ENCODE results near the gene NECTIN2.
"Not testable (repeated sequence)": the region's sequence is repeated elsewhere in the genome, so short reads cannot be mapped to it uniquely, and the experiment has no call there.

Gene NECTIN2

GRCh38 chr19:44905437-44906160 is 59.5 kb downstream of the NECTIN2 start, which contains the start of gene APOE:
APOE (plus strand) TSS chr19:44905796; CDS start chr19:44906625, 829 bp downstream.
- DNase-seq (ENCODE audit: low spot score): no peak

GRCh38 chr19:44907613-44908012 is 61.5 kb downstream of the NECTIN2 start:
- no peak for DNase-seq (ENCODE audit: low spot score)

- no peak for DNase-seq (ENCODE audit: low spot score)
Observed at GRCh38 chr19:44908074-44908835, 62.2 kb downstream of the NECTIN2 start.

GRCh38 chr19:44908836-44909261 is 62.8 kb downstream of the NECTIN2 start:
- DNase-seq (ENCODE audit: low spot score): no peak

GRCh38 chr19:44909775-44910174 is 63.7 kb downstream of the NECTIN2 start:
- DNase-seq (ENCODE audit: low spot score): no peak

- DNase-seq (ENCODE audit: low spot score): not testable (repeated sequence)
Observed at GRCh38 chr19:44911896-44912295, 65.8 kb downstream of the NECTIN2 start.

GRCh38 chr19:44912854-44913253 is 66.8 kb downstream of the NECTIN2 start:
- DNase-seq (ENCODE audit: low spot score): no peak

GRCh38 chr19:44913512-44914432 is 67.7 kb downstream of the NECTIN2 start:
- DNase-seq (ENCODE audit: low spot score): not testable (repeated sequence)

GRCh38 chr19:44914433-44915206 is 68.5 kb downstream of the NECTIN2 start, which contains the start of gene APOC1:
APOC1 (plus strand) TSS chr19:44914608; CDS start chr19:44914892, 284 bp downstream.
- DNase-seq (ENCODE audit: low spot score): peak; percentile 91

- DNase-seq (ENCODE audit: low spot score): no peak
Observed at GRCh38 chr19:44924243-44924725, 78.2 kb downstream of the NECTIN2 start.

- no peak for DNase-seq (ENCODE audit: low spot score)
Observed at GRCh38 chr19:44925114-44925891, 79.2 kb downstream of the NECTIN2 start.

GRCh38 chr19:44926245-44927077 is 80.4 kb downstream of the NECTIN2 start:
- DNase-seq (ENCODE audit: low spot score): not testable (repeated sequence)

- no peak for DNase-seq (ENCODE audit: low spot score)
Observed at GRCh38 chr19:44927746-44928145, 81.6 kb downstream of the NECTIN2 start.

- no peak for DNase-seq (ENCODE audit: low spot score)
Observed at GRCh38 chr19:44930088-44930487, 84.0 kb downstream of the NECTIN2 start.

- no peak for DNase-seq (ENCODE audit: low spot score)
Observed at GRCh38 chr19:44931541-44931940, 85.4 kb downstream of the NECTIN2 start.
